ENCODE measurements around the gene ZSCAN2.

Gene ZSCAN2

GRCh38 chr15:84605554-84605882, 4.7 kb downstream of the ZSCAN2 start:
- H3K4me3 Mint-ChIP-seq = no peak overlapping the region
- peaks cover 19% of the 10 kb centered on the region for H3K36me3 Mint-ChIP-seq
- no peaks in the 10 kb centered on the region for H3K9me3 Mint-ChIP-seq
- H3K27ac Mint-ChIP-seq = peak overlapping the region; percentile 8
- H3K27me3 Mint-ChIP-seq = no peaks in the 10 kb centered on the region
- CTCF ChIA-PET = no interaction called here
- DNase-seq = no peak
- H3K4me1 Mint-ChIP-seq = peaks cover 26% of the 10 kb centered on the region

GRCh38 chr15:84606653-84607120, 5.9 kb downstream of the ZSCAN2 start:
- Mint-ChIP-seq H3K27me3 (no peaks in the 10 kb centered on the region), H3K27ac (peak overlapping the region; percentile 42), H3K36me3 (peaks cover 19% of the 10 kb centered on the region), H3K9me3 (no peaks in the 10 kb centered on the region), H3K4me3 (no peak overlapping the region), H3K4me1 (peaks cover 21% of the 10 kb centered on the region)
- no peak for DNase-seq
- CTCF ChIA-PET = no interaction called here

- Mint-ChIP-seq H3K36me3 (peaks cover 19% of the 10 kb centered on the region), H3K9me3 (no peaks in the 10 kb centered on the region)
Measured at GRCh38 chr15:84608707-84609284, 8.0 kb downstream of the ZSCAN2 start.

GRCh38 chr15:84609818-84610525, 9.2 kb downstream of the ZSCAN2 start:
- Mint-ChIP-seq H3K27ac (no peak overlapping the region), H3K9me3 (no peaks in the 10 kb centered on the region), H3K4me1 (peaks cover 12% of the 10 kb centered on the region), H3K27me3 (no peaks in the 10 kb centered on the region), H3K4me3 (no peak overlapping the region), H3K36me3 (peaks cover 14% of the 10 kb centered on the region)
- CTCF ChIA-PET = no interaction called here
- DNase-seq = no peak

More at GRCh38 chr15:84608707-84609284, 8.0 kb downstream of the ZSCAN2 start:
- Mint-ChIP-seq H3K27ac (no peak overlapping the region), H3K4me3 (no peak overlapping the region), H3K27me3 (no peaks in the 10 kb centered on the region), H3K4me1 (peaks cover 17% of the 10 kb centered on the region)
- DNase-seq = no peak
- CTCF ChIA-PET = no interaction called here

GRCh38 chr15:84611631-84612030, 10.8 kb downstream of the ZSCAN2 start:
- no peak overlapping the region for H3K27ac Mint-ChIP-seq
- H3K9me3 Mint-ChIP-seq = no peaks in the 10 kb centered on the region
- H3K36me3 Mint-ChIP-seq = peaks cover 9% of the 10 kb centered on the region
- H3K4me3 Mint-ChIP-seq = no peak overlapping the region
- H3K4me1 Mint-ChIP-seq = peaks cover 4% of the 10 kb centered on the region
- CTCF ChIA-PET = no interaction called here
- DNase-seq = no peak
- no peaks in the 10 kb centered on the region for H3K27me3 Mint-ChIP-seq

GRCh38 chr15:84616235-84616634, 15.4 kb downstream of the ZSCAN2 start:
- no peak overlapping the region for H3K4me3 Mint-ChIP-seq
- peaks cover 20% of the 10 kb centered on the region for H3K9me3 Mint-ChIP-seq
- CTCF ChIA-PET = no interaction called here
- no peak for DNase-seq
- peaks cover 21% of the 10 kb centered on the region for H3K36me3 Mint-ChIP-seq
- peaks cover 2% of the 10 kb centered on the region for H3K4me1 Mint-ChIP-seq
- no peaks in the 10 kb centered on the region for H3K27me3 Mint-ChIP-seq
- no peak overlapping the region for H3K27ac Mint-ChIP-seq

- peaks cover 49% of the 10 kb centered on the region for H3K36me3 Mint-ChIP-seq
- no peaks in the 10 kb centered on the region for H3K27me3 Mint-ChIP-seq
- peaks cover 2% of the 10 kb centered on the region for H3K4me1 Mint-ChIP-seq
- no peak overlapping the region for H3K4me3 Mint-ChIP-seq
- DNase-seq = no peak
- peaks cover 46% of the 10 kb centered on the region for H3K9me3 Mint-ChIP-seq
- no peak overlapping the region for H3K27ac Mint-ChIP-seq
- CTCF ChIA-PET = no interaction called here
Measured at GRCh38 chr15:84620626-84621025, 19.8 kb downstream of the ZSCAN2 start.

GRCh38 chr15:84621358-84621979, 20.7 kb downstream of the ZSCAN2 start:
- Mint-ChIP-seq H3K9me3 (peaks cover 46% of the 10 kb centered on the region), H3K36me3 (peaks cover 46% of the 10 kb centered on the region), H3K27ac (no peak overlapping the region), H3K4me1 (peaks cover under 1% of the 10 kb centered on the region), H3K27me3 (no peaks in the 10 kb centered on the region), H3K4me3 (no peak overlapping the region)
- DNase-seq = no peak
- CTCF ChIA-PET = interaction anchor here (1.9 kb wide), 1 partner anchor 22 kb away, joined by 7 read pairs; no protein-coding TSS in a partner anchor

- no peak for DNase-seq
- Mint-ChIP-seq H3K27me3 (no peaks in the 10 kb centered on the region), H3K27ac (no peak overlapping the region), H3K4me3 (no peak overlapping the region), H3K9me3 (peaks cover 42% of the 10 kb centered on the region), H3K36me3 (peaks cover 43% of the 10 kb centered on the region), H3K4me1 (no peaks in the 10 kb centered on the region)
- CTCF ChIA-PET = interaction anchor here (0.6 kb wide), 2 partner anchors 10 to 363 kb away, joined by 3 read pairs; no protein-coding TSS in a partner anchor
Measured at GRCh38 chr15:84624359-84624758, 23.6 kb downstream of the ZSCAN2 start.

GRCh38 chr15:84625123-84625522, 24.3 kb downstream of the ZSCAN2 start:
- DNase-seq = no peak
- Mint-ChIP-seq H3K27me3 (no peaks in the 10 kb centered on the region), H3K27ac (no peak overlapping the region), H3K4me1 (peaks cover 8% of the 10 kb centered on the region), H3K9me3 (peaks cover 37% of the 10 kb centered on the region), H3K36me3 (peaks cover 39% of the 10 kb centered on the region), H3K4me3 (no peak overlapping the region)
- CTCF ChIA-PET = interaction anchor here (1.2 kb wide), 1 partner anchor 11 kb away, joined by 4 read pairs; no protein-coding TSS in a partner anchor

GRCh38 chr15:84629033-84629432, 28.2 kb downstream of the ZSCAN2 start:
- H3K4me3 Mint-ChIP-seq = no peak overlapping the region
- H3K36me3 Mint-ChIP-seq = peaks cover 14% of the 10 kb centered on the region
- no peaks in the 10 kb centered on the region for H3K27me3 Mint-ChIP-seq
- no peak overlapping the region for H3K27ac Mint-ChIP-seq
- CTCF ChIA-PET = interaction anchor here (0.6 to 0.7 kb wide), 2 partner anchors 9 to 1157 kb away, joined by 3 read pairs; no protein-coding TSS in a partner anchor
- peaks cover 30% of the 10 kb centered on the region for H3K4me1 Mint-ChIP-seq
- no peak for DNase-seq
- H3K9me3 Mint-ChIP-seq = peaks cover 7% of the 10 kb centered on the region

GRCh38 chr15:84631706-84632272, 31.0 kb downstream of the ZSCAN2 start:
- H3K4me1 Mint-ChIP-seq = peaks cover 50% of the 10 kb centered on the region
- peak overlapping the region; percentile 82 for H3K4me3 Mint-ChIP-seq
- DNase-seq = no peak
- H3K9me3 Mint-ChIP-seq = no peaks in the 10 kb centered on the region
- CTCF ChIA-PET = interaction anchor here (0.9 to 3.4 kb wide), 3 partner anchors 22 to 44 kb away, joined by 3 to 33 read pairs (median 10); partner anchors contain the start of genes WDR73 and ZSCAN2
- H3K27ac Mint-ChIP-seq = peak overlapping the region; percentile 98
- no peaks in the 10 kb centered on the region for H3K27me3 Mint-ChIP-seq
- H3K36me3 Mint-ChIP-seq = peaks cover 22% of the 10 kb centered on the region

GRCh38 chr15:84633311-84634227, 32.8 kb downstream of the ZSCAN2 start:
- peak; percentile 79 for DNase-seq
- H3K36me3 Mint-ChIP-seq = peaks cover 34% of the 10 kb centered on the region
- H3K4me1 Mint-ChIP-seq = peaks cover 55% of the 10 kb centered on the region
- H3K27me3 Mint-ChIP-seq = no peaks in the 10 kb centered on the region
- peak overlapping the region; percentile 90 for H3K4me3 Mint-ChIP-seq
- CTCF ChIA-PET = interaction anchor here (1.0 to 6.2 kb wide), 3 partner anchors 9 to 294 kb away, joined by 3 to 54 read pairs (median 3); partner anchors contain the start of gene ZSCAN2
- H3K9me3 Mint-ChIP-seq = no peaks in the 10 kb centered on the region
- H3K27ac Mint-ChIP-seq = peak overlapping the region; percentile 98

Data from activated naive CD4-positive, alpha-beta T cell treated with anti-CD3 and anti-CD28 coated beads, Interleukin-2, amount 10 ng/mL, durations not matched to agents 7 days and 5 days (primary cell).